Measurements from ENCODE around the gene TST.

The TST gene

DNA sequence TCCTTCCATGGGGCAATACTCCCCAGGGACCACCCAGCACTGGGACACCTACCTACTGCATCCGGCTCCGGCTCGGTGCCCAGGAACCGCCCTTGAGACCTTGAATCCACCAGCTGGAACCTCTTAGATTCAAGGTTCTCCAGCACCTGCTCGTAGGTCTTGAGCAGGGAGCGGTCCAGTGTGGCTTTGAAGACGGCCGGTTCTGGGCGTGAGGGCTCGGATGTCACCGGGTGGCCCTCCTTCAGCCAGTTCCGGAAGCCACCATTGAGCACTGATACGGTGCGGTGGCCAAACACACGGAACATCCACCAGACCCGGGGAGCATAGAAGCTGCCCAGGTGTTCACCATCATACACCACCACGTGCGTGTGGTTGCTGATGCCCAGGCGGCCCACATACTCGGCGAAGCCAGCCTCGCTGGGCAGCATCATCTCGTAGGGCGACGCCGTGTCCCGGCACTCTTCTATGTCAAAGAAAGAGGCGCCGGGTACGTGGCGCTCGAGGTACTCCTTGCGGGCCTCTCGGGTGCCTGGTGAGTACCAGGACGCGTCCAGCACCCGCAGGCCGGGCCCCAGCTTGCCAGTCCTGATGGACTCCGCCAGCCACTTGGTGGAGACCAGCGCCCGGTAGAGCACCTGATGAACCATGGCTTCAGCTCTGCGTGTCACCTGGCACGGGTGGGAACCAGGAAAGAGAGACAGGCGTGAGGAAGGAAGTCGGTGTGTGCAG, 997 bp downstream of the TST start:
- no peak for DNase-seq (ENCODE audit: low read depth)
- peak overlapping the region; percentile 66 for H3K4me3 ChIP-seq (ENCODE audit: low read length)
- no peak for TF ChIP-seq CTCF (IDR thresholded peaks at IDR 0.05; ENCODE audit: insufficient read depth, low read depth, low read length, missing control alignments)

DNA sequence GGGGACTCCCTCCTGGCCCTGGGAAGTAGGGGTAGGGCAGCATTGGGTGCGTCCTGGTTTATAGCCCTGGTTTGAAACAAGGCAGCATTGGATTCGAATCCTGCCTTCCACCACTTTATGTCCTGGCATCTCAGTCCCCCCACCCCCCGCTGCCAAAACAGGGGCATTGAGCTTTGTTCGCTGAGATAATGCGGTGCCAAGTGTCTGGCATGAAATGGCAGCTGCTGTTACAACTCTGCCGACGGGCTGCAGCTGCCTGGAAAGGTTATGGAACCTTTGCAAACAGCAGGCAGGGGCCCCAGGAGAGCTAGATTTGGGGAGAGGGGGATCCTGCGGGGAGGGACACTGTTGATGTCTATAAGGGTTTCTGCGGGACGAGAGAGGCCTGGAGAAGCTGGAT, 1.9 kb downstream of the TST start:
- TF ChIP-seq CTCF (IDR thresholded peaks at IDR 0.05; ENCODE audit: insufficient read depth, low read depth, low read length, missing control alignments) = no peak
- DNase-seq (ENCODE audit: low read depth) = no peak
- no peak overlapping the region for H3K4me3 ChIP-seq (ENCODE audit: low read length)

DNA sequence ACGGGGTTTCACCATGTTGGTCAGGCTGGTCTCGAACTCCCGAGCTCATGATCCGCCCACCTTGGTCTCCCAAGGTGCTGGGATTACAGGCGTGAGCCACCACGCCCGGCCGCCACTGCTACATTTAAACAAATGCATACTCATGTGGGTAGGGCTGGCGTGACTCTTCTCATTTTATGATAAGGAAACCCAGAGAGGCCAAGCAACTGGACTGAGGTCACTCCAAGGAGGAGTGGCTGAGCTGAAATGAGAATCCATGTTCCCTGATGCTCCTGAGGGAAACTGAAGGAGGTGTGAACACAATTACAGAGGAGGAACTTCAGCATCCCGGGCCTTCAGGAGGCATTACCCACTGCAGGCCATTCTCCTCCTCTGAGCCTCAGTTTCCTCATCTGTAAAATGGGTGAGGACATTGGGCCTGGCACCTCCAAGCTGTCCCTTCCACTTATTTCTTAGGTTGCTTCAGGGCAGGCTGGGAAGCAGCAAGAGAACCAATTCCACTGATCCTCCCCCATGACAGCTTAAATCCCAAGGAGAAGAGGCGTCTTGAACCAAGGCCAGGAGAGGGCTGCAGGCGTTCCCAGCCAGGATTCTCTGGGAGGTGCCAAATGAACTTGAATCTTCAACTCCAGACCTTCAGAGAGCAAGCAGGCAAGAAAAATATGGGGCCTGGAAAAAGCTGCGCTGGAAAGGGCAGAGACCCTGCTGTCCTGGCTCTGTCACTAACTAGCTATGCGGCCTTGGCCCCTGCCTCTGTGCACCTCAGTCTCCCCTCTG, 2.9 kb downstream of the TST start:
- TF ChIP-seq CTCF (IDR thresholded peaks at IDR 0.05; ENCODE audit: insufficient read depth, low read depth, low read length, missing control alignments) = no peak
- DNase-seq (ENCODE audit: low read depth) = no peak
- no peak overlapping the region for H3K4me3 ChIP-seq (ENCODE audit: low read length)

DNA sequence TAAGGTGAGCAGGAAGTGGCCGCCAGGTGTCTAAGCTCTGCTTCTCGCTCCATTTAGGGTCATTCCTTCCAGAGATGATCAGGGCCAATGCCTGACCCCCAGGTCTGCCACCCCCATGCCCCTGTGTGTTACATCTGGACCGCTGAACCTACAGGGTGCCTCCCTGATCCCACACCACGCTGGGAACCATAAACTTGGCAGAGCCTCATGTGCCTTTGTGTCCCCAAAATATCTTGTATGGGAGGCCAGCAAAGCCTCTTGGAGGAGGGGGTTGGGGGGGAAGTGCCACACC, 3.7 kb downstream of the TST start:
- H3K4me3 ChIP-seq (ENCODE audit: low read length) = no peak overlapping the region
- DNase-seq (ENCODE audit: low read depth) = no peak
- TF ChIP-seq CTCF (IDR thresholded peaks at IDR 0.05; ENCODE audit: insufficient read depth, low read depth, low read length, missing control alignments) = no peak

GRCh38 chr22:37014835-37015586, 4.2 kb downstream of the TST start:
- DNase-seq (ENCODE audit: low read depth) = no peak
- H3K4me3 ChIP-seq (ENCODE audit: low read length) = no peak overlapping the region
- TF ChIP-seq CTCF (IDR thresholded peaks at IDR 0.05; ENCODE audit: insufficient read depth, low read depth, low read length, missing control alignments) = no peak

DNA sequence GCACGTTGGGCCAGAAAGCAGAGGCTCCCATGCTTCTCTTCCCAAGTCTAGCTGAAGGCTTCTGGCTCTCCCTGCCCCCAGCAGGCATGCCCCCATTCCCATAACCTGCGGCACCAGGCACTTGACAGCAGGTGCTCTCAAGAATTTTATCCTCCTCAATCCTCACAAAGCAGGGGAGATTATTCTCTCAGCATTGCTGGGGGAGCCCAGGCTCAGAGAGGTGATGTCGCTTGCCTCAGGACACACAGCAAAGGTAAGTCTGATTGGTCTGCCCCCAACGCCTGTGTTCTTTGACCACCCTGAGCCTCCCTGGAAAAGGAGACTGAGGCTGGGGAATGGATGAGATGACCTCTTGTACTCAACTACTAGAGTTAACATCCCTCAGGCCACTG, 4.8 kb downstream of the TST start:
- no peak for TF ChIP-seq CTCF (IDR thresholded peaks at IDR 0.05; ENCODE audit: insufficient read depth, low read depth, low read length, missing control alignments)
- DNase-seq (ENCODE audit: low read depth) = no peak
- H3K4me3 ChIP-seq (ENCODE audit: low read length) = no peak overlapping the region
